Activated B cell treated with CpG ODN at 0.5 μM for 24 hours (primary cell): Measurements from ENCODE around the gene TMED3. TPM values are rescaled to one million over a fixed set of nuclear protein-coding genes. Genes with fewer than 3 reads are reported as not detected.

ENCODE experiments used
- ATAC-seq: fragments of 200-7000 bp; cut with Tn5 transposase; one replicate; pipeline ENCODE4 v1.10.0; 2021; ENCODE audit warnings: low read depth, mild to moderate bottlenecking, moderate library complexity
- CTCF ChIA-PET: fragments of 350-600 bp; sonication (Branson Sonifier 250); formaldehyde crosslinking; loops from one replicate; lab custom pipeline; 2021; ENCODE audit warnings: antibody characterized with exemption; lab: Charles Lee
- POLR2A ChIA-PET: fragments of 350-600 bp; sonication (Branson Sonifier 250); formaldehyde crosslinking; loops from one replicate; lab custom pipeline; 2021; ENCODE audit warnings: antibody characterized with exemption; lab: Charles Lee
- DNase-seq: peaks from one replicate; pipeline ENCODE4 v3.0.0; 2022
- H3K27ac Mint-ChIP-seq: one replicate; pipeline ENCODE4 v1.8.0; 2020; ENCODE audit warnings: mixed read lengths
- H3K27me3 Mint-ChIP-seq: one replicate; pipeline ENCODE4 v1.8.0; 2021; ENCODE audit warnings: mixed read lengths
- H3K36me3 Mint-ChIP-seq: one replicate; pipeline ENCODE4 v1.8.0; 2021; ENCODE audit warnings: low read depth, mixed read lengths
- H3K4me1 Mint-ChIP-seq: one replicate; pipeline ENCODE4 v1.8.0; 2021; ENCODE audit warnings: mixed read lengths
- H3K4me3 Mint-ChIP-seq: one replicate; pipeline ENCODE4 v1.8.0; 2020; ENCODE audit warnings: mild to moderate bottlenecking, mixed read lengths
- H3K9me3 Mint-ChIP-seq: one replicate; pipeline ENCODE4 v1.8.0; 2020; ENCODE audit warnings: mixed read lengths
- intact Hi-C: fragments of 100-400 bp; cut with micrococcal nuclease; formaldehyde crosslinking; loops from one replicate; pipeline ENCODE4 v1.15.1; 2024
- total RNA-seq: library from RNA; stranded (reverse); gene quantifications from 2 replicates; pipeline ENCODE4 v1.2.3, GENCODE V29; 2022
- TF ChIP-seq, protein P1 (sequence below): fragments of 200-600 bp; IDR thresholded peaks from one replicate; pipeline ENCODE4 v1.8.0; 2022; ENCODE audit warnings: antibody characterized with exemption, mild to moderate bottlenecking

The TMED3 gene
- total RNA-seq, 1 donor from 2014 or later = 25.0 TPM

- no peak for DNase-seq
- CTCF ChIA-PET = interaction anchor here (1.3 to 1.8 kb wide), 5 partner anchors 29 to 832 kb away, joined by 4 to 10 read pairs (median 6); partner anchors contain the start of gene TMED3
Measured at GRCh38 chr15:79340315-79340602, 29.3 kb downstream of the TMED3 start.

DNA sequence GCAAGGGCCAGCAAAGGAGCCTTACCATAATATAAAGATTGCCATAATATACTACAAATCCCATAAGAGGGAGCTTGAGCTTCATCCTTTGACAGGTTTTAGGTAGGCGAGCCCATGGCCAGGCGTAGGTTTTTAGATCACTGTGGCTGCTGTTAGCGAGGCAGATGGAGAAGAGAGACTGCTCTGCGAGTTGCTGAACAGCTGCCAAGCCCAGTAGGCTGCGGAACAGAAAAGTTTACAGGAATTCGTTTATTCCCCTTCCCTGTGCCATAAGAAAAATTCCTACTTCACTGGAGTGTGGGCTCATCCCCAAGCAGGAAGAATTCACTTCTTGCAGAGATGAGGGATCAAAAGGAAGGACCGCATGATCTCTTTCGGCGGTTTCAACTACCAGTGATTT is 30.5 kb downstream of the TMED3 start:
- intact Hi-C loops = no loop called here
- no peak overlapping the region for H3K27ac Mint-ChIP-seq
- ChIA-PET POLR2A (no interaction called here), CTCF (no interaction called here)
- peaks cover 2% of the 10 kb centered on the region for H3K9me3 Mint-ChIP-seq
- H3K27me3 Mint-ChIP-seq = no peaks in the 10 kb centered on the region
- ATAC-seq (no peak), DNase-seq (no peak)
- H3K4me3 Mint-ChIP-seq = no peak overlapping the region
- H3K36me3 Mint-ChIP-seq = no peaks in the 10 kb centered on the region
- TF ChIP-seq, protein P1, sequence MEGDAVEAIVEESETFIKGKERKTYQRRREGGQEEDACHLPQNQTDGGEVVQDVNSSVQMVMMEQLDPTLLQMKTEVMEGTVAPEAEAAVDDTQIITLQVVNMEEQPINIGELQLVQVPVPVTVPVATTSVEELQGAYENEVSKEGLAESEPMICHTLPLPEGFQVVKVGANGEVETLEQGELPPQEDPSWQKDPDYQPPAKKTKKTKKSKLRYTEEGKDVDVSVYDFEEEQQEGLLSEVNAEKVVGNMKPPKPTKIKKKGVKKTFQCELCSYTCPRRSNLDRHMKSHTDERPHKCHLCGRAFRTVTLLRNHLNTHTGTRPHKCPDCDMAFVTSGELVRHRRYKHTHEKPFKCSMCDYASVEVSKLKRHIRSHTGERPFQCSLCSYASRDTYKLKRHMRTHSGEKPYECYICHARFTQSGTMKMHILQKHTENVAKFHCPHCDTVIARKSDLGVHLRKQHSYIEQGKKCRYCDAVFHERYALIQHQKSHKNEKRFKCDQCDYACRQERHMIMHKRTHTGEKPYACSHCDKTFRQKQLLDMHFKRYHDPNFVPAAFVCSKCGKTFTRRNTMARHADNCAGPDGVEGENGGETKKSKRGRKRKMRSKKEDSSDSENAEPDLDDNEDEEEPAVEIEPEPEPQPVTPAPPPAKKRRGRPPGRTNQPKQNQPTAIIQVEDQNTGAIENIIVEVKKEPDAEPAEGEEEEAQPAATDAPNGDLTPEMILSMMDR = no peak
- H3K4me1 Mint-ChIP-seq = no peaks in the 10 kb centered on the region

More at GRCh38 chr15:79340315-79340602, 29.3 kb downstream of the TMED3 start:
- POLR2A ChIA-PET = no interaction called here
- H3K9me3 Mint-ChIP-seq = peaks cover under 1% of the 10 kb centered on the region
- intact Hi-C loops = loop anchor here (1.0 kb wide), 1 partner anchor 833 kb away; no protein-coding TSS in a partner anchor
- no peak overlapping the region for H3K4me3 Mint-ChIP-seq
- no peaks in the 10 kb centered on the region for H3K4me1 Mint-ChIP-seq
- no peaks in the 10 kb centered on the region for H3K36me3 Mint-ChIP-seq
- ATAC-seq = no peak
- no peak overlapping the region for H3K27ac Mint-ChIP-seq
- TF ChIP-seq, protein P1 = no peak
- H3K27me3 Mint-ChIP-seq = no peaks in the 10 kb centered on the region

- Mint-ChIP-seq H3K27ac (no peak overlapping the region), H3K4me1 (no peaks in the 10 kb centered on the region), H3K36me3 (no peaks in the 10 kb centered on the region), H3K27me3 (no peaks in the 10 kb centered on the region), H3K4me3 (no peak overlapping the region), H3K9me3 (peaks cover 2% of the 10 kb centered on the region)
- CTCF ChIA-PET = no interaction called here
- no peak for DNase-seq
- ATAC-seq = no peak
- intact Hi-C loops = no loop called here
- POLR2A ChIA-PET = interaction anchor here (0.6 kb wide), 1 partner anchor 587 kb away, joined by 3 read pairs; no protein-coding TSS in a partner anchor
- TF ChIP-seq, protein P1 = no peak
Measured at GRCh38 chr15:79349525-79349924, 38.6 kb downstream of the TMED3 start.

DNA sequence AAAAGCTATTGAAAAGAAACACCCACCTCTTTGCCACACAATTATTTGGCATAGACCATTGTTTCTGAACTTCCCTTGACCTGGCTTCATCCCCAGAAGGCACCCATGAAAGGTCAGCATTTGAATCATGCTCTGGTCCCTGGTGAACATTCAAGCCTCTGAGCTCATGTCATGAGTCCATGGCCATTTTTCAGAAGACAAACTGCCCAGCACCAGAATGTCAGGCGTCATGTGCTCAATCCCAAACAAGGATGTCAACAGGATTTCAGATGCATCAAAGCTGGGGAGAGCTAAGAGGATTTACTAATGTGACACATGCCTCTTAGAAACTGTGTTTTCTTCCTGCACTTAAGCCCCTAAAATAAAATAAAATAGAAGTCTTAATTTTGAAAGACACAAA is 41.3 kb downstream of the TMED3 start:
- CTCF ChIA-PET = no interaction called here

DNA sequence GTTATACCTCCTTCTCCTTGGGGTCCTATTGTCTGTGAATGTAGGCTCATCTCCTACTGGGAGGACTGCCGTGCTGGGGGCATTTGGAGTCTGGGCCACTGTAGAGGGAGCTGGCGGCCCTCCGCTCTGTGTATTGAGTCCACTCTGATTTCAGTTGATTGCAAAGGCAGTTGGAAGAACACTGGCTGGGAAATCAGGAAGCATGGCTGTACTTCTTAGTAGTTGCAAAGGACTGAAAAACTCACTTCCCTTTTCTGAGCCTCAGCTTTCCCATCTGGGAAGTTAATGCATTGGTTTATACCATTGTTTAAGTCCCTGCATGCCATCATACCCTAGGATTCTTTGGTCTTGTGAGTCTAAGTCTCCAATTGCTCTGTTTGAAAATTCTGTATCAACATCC is 46.7 kb downstream of the TMED3 start:
- H3K27ac Mint-ChIP-seq = no peak overlapping the region

More for the DNA sequence above, 41.3 kb downstream of the TMED3 start:
- ATAC-seq (no peak), DNase-seq (no peak)
- POLR2A ChIA-PET = no interaction called here
- intact Hi-C loops = no loop called here
- no peaks in the 10 kb centered on the region for H3K36me3 Mint-ChIP-seq
- no peak overlapping the region for H3K4me3 Mint-ChIP-seq
- H3K27me3 Mint-ChIP-seq = no peaks in the 10 kb centered on the region
- no peak overlapping the region for H3K27ac Mint-ChIP-seq
- no peaks in the 10 kb centered on the region for H3K9me3 Mint-ChIP-seq
- no peaks in the 10 kb centered on the region for H3K4me1 Mint-ChIP-seq
- TF ChIP-seq, protein P1 = no peak

More for the DNA sequence above, 46.7 kb downstream of the TMED3 start:
- POLR2A ChIA-PET = no interaction called here
- Mint-ChIP-seq H3K4me1 (peaks cover 3% of the 10 kb centered on the region), H3K36me3 (peaks cover 2% of the 10 kb centered on the region), H3K4me3 (no peak overlapping the region), H3K27me3 (no peaks in the 10 kb centered on the region), H3K9me3 (no peaks in the 10 kb centered on the region)
- TF ChIP-seq, protein P1 = no peak
- intact Hi-C loops = no loop called here
- ATAC-seq (no peak), DNase-seq (no peak)
- CTCF ChIA-PET = no interaction called here
